HEK293 (cell line): ENCODE results near the gene RBMS3.

Experiments used
- CTCF ChIA-PET: fragments of 350-600 bp; formaldehyde crosslinking; extraction: SDS; loops from one replicate; lab custom pipeline; 2021; ENCODE audit warnings: antibody characterized with exemption; lab: Yijun Ruan, JAX
- POLR2A ChIA-PET: fragments of 300-600 bp; formaldehyde crosslinking; extraction: SDS; loops from one replicate; lab custom pipeline; 2020; ENCODE audit warnings: antibody characterized with exemption, inconsistent platforms; lab: Yijun Ruan, JAX
- H3K27ac ChIP-seq: fragments of 200-500 bp; sonication (Bioruptor generic); 2 replicates; pipeline ENCODE4 v1.5.1; 2014; ENCODE audit warnings: low read depth, low read length, control low read depth, inconsistent platforms; ENCODE audit errors: extremely low read depth
- H3K36me3 ChIP-seq, 2 experiments: fragments of 200-500 bp in 1 of 2; sonication (Bioruptor generic) in 1 of 2; 1 replicate in 1 of 2; 2 replicates in 1 of 2; pipeline ENCODE4 v1.5.1; 2014 to 2017; ENCODE audit warnings: inconsistent platforms in 2 of 2, low read length in 2 of 2; ENCODE audit not compliant: control insufficient read depth in 2 of 2, insufficient read depth in 1 of 2
- H3K4me1 ChIP-seq: fragments of 200-500 bp; sonication (Bioruptor generic); 2 replicates; pipeline ENCODE4 v1.5.1; 2014; ENCODE audit warnings: mild to moderate bottlenecking, low read length, inconsistent platforms; ENCODE audit not compliant: control insufficient read depth, insufficient read depth
- H3K4me3 ChIP-seq: 2 replicates; pipeline ENCODE4 v1.5.1; 2011; ENCODE audit warnings: low read depth, mild to moderate bottlenecking, control low read depth, low read length, moderate library complexity
- H3K9me3 ChIP-seq: fragments of 200-500 bp; sonication (Bioruptor generic); 2 replicates; pipeline ENCODE4 v1.5.1; 2014; ENCODE audit warnings: low read depth, low read length, inconsistent platforms; ENCODE audit not compliant: control insufficient read depth, insufficient read depth
- BCL11B ChIP-seq: fragments of 450-650 bp; formaldehyde crosslinking; IDR thresholded peaks from 2 replicates; pipeline ENCODE4 v1.5.1; 2016; ENCODE audit warnings: low read depth, missing biosample characterization, missing genetic modification characterization
- GFI1B ChIP-seq: fragments of 450-650 bp; formaldehyde crosslinking; IDR thresholded peaks from 2 replicates; pipeline ENCODE4 v1.5.1; 2016; ENCODE audit warnings: missing biosample characterization, missing genetic modification characterization
- MYNN ChIP-seq: fragments of 450-650 bp; formaldehyde crosslinking; IDR thresholded peaks from 2 replicates; pipeline ENCODE4 v1.5.1; 2016; ENCODE audit warnings: missing biosample characterization, missing genetic modification characterization, borderline replicate concordance
- PRDM1 ChIP-seq: fragments of 450-650 bp; formaldehyde crosslinking; IDR thresholded peaks from 2 replicates; pipeline ENCODE4; 2016; ENCODE audit warnings: missing biosample characterization, missing genetic modification characterization
- ZBTB17 ChIP-seq: fragments of 450-650 bp; formaldehyde crosslinking; IDR thresholded peaks from 2 replicates; pipeline ENCODE4 v1.5.1; 2016; ENCODE audit warnings: missing biosample characterization, missing genetic modification characterization
- ZFP3 ChIP-seq: fragments of 450-650 bp; formaldehyde crosslinking; IDR thresholded peaks from 2 replicates; pipeline ENCODE4 v1.5.1; 2016; ENCODE audit warnings: low read depth, missing biosample characterization, missing genetic modification characterization
- ZFP69B ChIP-seq: fragments of 450-650 bp; formaldehyde crosslinking; IDR thresholded peaks from 2 replicates; pipeline ENCODE4 v1.5.1; 2016; ENCODE audit warnings: missing biosample characterization, missing genetic modification characterization
- ZIC2 ChIP-seq: fragments of 450-650 bp; formaldehyde crosslinking; IDR thresholded peaks from 2 replicates; pipeline ENCODE4 v1.5.1; 2016; ENCODE audit warnings: missing biosample characterization, missing genetic modification characterization
- ZNF121 ChIP-seq: fragments of 450-650 bp; formaldehyde crosslinking; IDR thresholded peaks from 2 replicates; pipeline ENCODE4 v1.5.1; 2016; ENCODE audit warnings: missing biosample characterization, missing genetic modification characterization
- ZNF132 ChIP-seq: fragments of 450-650 bp; formaldehyde crosslinking; IDR thresholded peaks from 2 replicates; pipeline ENCODE4 v1.5.1; 2017; ENCODE audit warnings: missing biosample characterization, missing genetic modification characterization, borderline replicate concordance
- ZNF138 ChIP-seq: fragments of 450-650 bp; formaldehyde crosslinking; IDR thresholded peaks from 2 replicates; pipeline ENCODE4 v1.5.1; 2016; ENCODE audit warnings: missing biosample characterization, missing genetic modification characterization, borderline replicate concordance
- ZNF175 ChIP-seq: fragments of 450-650 bp; formaldehyde crosslinking; IDR thresholded peaks from 2 replicates; pipeline ENCODE4 v1.5.1; 2016; ENCODE audit warnings: missing biosample characterization, missing genetic modification characterization
- ZNF596 ChIP-seq: fragments of 450-650 bp; IDR thresholded peaks from 2 replicates; pipeline ENCODE4 v1.5.0; 2018; ENCODE audit warnings: missing biosample characterization, mild to moderate bottlenecking, missing genetic modification characterization, moderate library complexity
- ZNF610 ChIP-seq: fragments of 450-650 bp; formaldehyde crosslinking; IDR thresholded peaks from 2 replicates; pipeline ENCODE4 v1.5.1; 2016; ENCODE audit warnings: missing biosample characterization, missing genetic modification characterization, borderline replicate concordance
- ZNF707 ChIP-seq: fragments of 450-650 bp; formaldehyde crosslinking; IDR thresholded peaks from 2 replicates; pipeline ENCODE4 v1.5.1; 2016; ENCODE audit warnings: missing biosample characterization, missing genetic modification characterization
- ZSCAN23 ChIP-seq: fragments of 450-650 bp; formaldehyde crosslinking; IDR thresholded peaks from 2 replicates; pipeline ENCODE4 v1.5.1; 2016; ENCODE audit warnings: missing biosample characterization, missing genetic modification characterization
- ZSCAN30 ChIP-seq: fragments of 450-650 bp; IDR thresholded peaks from 2 replicates; pipeline ENCODE4 v1.5.1; 2018; ENCODE audit warnings: missing biosample characterization, mild to moderate bottlenecking, missing genetic modification characterization, moderate library complexity
- TF ChIP-seq, protein P1 (sequence below): fragments of 450-650 bp; formaldehyde crosslinking; optimal IDR thresholded peaks from 2 replicates; pipeline ENCODE3; 2016; ENCODE audit warnings: missing biosample characterization, mild to moderate bottlenecking, missing genetic modification characterization
- TF ChIP-seq, protein P2 (sequence below): fragments of 450-650 bp; formaldehyde crosslinking; IDR thresholded peaks from 2 replicates; pipeline ENCODE4 v1.5.1; 2016; ENCODE audit warnings: missing biosample characterization, missing genetic modification characterization
- TF ChIP-seq, protein P3 (sequence below): fragments of 450-650 bp; formaldehyde crosslinking; IDR thresholded peaks from 2 replicates; pipeline ENCODE4 v1.5.1; 2017; ENCODE audit warnings: missing biosample characterization, missing genetic modification characterization
- TF ChIP-seq, protein P4 (sequence below): fragments of 450-650 bp; formaldehyde crosslinking; IDR thresholded peaks from 2 replicates; pipeline ENCODE4; 2016; ENCODE audit warnings: missing biosample characterization, missing genetic modification characterization
- TF ChIP-seq, protein P5 (sequence below): fragments of 450-650 bp; formaldehyde crosslinking; IDR thresholded peaks from 2 replicates; pipeline ENCODE4 v1.5.1; 2016; ENCODE audit warnings: missing biosample characterization, missing genetic modification characterization

Gene RBMS3

DNA sequence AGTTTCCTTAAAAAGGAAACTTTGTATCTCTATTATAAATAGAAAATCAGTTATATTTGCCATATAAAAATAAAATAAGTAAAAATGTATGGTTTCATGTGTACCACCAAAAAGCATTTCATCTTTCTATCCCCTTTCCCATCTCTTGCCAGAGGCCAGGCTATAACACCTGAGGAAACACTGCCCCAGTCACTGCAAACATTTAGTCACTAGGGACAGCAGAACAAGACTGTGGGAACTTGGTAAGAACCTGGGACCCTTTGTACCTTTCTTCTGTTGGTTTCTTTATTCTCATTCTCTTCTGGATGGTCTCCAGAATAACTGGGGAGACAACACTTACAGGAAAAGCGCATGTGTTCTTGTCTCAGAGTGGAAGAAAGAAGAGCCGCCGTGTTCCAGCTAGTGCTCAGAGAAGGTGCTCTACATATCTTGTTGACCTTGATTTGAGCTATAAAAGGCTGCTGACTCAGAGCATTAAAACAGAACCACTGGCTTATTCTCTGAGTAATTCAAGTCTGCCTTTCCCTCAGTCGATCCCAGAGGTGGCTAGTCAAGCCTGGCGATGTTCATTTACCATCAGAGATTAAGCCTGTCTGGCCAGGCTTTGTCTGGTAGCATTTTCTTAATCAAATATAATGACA is 361.6 kb downstream of the RBMS3 start:
- H3K4me1 ChIP-seq = peaks cover 6% of the 10 kb centered on the region; the same call in 1 of the 2 replicates
- TF ChIP-seq PRDM1 (no peak), ZBTB17 (tag by site-specific recombination) (peak; percentile 49; the same call in 1 of the 2 replicates)
- H3K27ac ChIP-seq = no peak overlapping the region
- H3K9me3 ChIP-seq = no peaks in the 10 kb centered on the region
- CTCF ChIA-PET = no interaction called here
- POLR2A ChIA-PET = no interaction called here
- no peak overlapping the region for H3K4me3 ChIP-seq
- no peaks in the 10 kb centered on the region for H3K36me3 ChIP-seq

DNA sequence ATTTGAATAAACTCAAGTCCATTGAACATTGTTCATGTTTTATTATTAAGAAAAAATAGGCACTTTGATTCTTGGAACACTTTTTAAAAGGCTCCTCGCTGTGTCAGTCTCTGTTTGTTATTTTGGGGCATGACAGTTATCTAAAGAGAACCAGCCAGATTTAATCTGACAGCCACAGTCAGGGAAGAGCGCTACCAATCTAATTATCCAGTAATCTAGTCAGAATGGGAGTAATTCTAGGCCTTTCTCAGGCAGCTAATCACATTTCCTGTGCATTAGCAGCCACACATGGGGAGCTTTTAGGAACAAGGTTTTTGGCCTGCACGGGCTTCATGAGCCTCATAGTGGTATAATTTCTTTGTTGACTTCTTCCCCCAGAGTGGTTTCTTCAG is 362.2 kb downstream of the RBMS3 start:
- ChIA-PET CTCF (no interaction called here), POLR2A (no interaction called here)
- Histone ChIP-seq H3K27ac (no peak overlapping the region), H3K4me3 (no peak overlapping the region), H3K9me3 (no peaks in the 10 kb centered on the region)
- TF ChIP-seq, protein P1, sequence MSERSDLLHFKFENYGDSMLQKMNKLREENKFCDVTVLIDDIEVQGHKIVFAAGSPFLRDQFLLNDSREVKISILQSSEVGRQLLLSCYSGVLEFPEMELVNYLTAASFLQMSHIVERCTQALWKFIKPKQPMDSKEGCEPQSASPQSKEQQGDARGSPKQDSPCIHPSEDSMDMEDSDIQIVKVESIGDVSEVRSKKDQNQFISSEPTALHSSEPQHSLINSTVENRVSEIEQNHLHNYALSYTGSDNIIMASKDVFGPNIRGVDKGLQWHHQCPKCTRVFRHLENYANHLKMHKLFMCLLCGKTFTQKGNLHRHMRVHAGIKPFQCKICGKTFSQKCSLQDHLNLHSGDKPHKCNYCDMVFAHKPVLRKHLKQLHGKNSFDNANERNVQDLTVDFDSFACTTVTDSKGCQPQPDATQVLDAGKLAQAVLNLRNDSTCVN (tag by site-specific recombination) = no peak
- TF ChIP-seq ZNF132 (no peak), ZSCAN23 (tag by site-specific recombination) (no peak), ZBTB17 (tag by site-specific recombination) (no peak), ZFP69B (tag by site-specific recombination) (no peak)
- TF ChIP-seq, all 188 proteins: peak for 0
- H3K4me1 ChIP-seq = peaks cover 6% of the 10 kb centered on the region; the same call in 1 of the 2 replicates
- no peaks in the 10 kb centered on the region for H3K36me3 ChIP-seq

DNA sequence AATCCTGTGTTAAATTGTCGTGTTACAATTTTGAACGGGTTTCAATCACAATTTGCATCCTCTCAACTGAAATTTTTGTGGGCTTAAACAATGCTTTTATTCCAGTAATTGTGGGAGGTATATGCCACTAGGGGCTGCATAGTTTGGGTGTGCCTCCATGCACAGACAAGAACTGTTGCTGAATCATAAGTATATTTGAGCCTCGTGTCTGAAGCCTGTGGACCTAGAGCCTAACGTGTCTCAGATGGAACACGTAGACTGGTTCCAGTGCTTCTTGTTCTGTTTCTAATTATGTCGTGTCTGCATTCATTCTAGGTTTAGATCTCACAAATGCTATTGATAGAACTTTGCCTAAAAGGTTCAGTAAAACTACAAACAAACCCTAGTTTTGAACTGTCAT is 363.4 kb downstream of the RBMS3 start:
- CTCF ChIA-PET = no interaction called here
- Histone ChIP-seq H3K36me3 (no peaks in the 10 kb centered on the region), H3K9me3 (no peaks in the 10 kb centered on the region), H3K4me3 (no peak overlapping the region), H3K27ac (no peak overlapping the region), H3K4me1 (peaks cover 6% of the 10 kb centered on the region; the same call in 1 of the 2 replicates)
- POLR2A ChIA-PET = no interaction called here
- TF ChIP-seq ZSCAN30 (tag by site-specific recombination) = no peak
- TF ChIP-seq ZNF707 (tag by site-specific recombination) = no peak
- no peak for TF ChIP-seq GFI1B (tag by site-specific recombination)
- TF ChIP-seq, protein P2, sequence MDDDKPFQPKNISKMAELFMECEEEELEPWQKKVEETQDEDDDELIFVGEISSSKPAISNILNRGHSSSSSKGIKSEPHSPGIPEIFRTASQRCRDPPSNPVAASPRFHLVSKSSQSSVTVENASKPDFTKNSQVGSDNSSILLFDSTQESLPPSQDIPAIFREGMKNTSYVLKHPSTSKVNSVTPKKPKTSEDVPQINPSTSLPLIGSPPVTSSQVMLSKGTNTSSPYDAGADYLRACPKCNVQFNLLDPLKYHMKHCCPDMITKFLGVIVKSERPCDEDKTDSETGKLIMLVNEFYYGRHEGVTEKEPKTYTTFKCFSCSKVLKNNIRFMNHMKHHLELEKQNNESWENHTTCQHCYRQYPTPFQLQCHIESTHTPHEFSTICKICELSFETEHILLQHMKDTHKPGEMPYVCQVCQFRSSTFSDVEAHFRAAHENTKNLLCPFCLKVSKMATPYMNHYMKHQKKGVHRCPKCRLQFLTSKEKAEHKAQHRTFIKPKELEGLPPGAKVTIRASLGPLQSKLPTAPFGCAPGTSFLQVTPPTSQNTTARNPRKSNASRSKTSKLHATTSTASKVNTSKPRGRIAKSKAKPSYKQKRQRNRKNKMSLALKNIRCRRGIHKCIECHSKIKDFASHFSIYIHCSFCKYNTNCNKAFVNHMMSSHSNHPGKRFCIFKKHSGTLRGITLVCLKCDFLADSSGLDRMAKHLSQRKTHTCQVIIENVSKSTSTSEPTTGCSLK (tag by site-specific recombination) = no peak
- TF ChIP-seq ZNF121 (tag by site-specific recombination) = no peak
- no peak for TF ChIP-seq ZIC2 (tag by site-specific recombination)
- no peak for TF ChIP-seq MYNN
- TF ChIP-seq, protein P3, sequence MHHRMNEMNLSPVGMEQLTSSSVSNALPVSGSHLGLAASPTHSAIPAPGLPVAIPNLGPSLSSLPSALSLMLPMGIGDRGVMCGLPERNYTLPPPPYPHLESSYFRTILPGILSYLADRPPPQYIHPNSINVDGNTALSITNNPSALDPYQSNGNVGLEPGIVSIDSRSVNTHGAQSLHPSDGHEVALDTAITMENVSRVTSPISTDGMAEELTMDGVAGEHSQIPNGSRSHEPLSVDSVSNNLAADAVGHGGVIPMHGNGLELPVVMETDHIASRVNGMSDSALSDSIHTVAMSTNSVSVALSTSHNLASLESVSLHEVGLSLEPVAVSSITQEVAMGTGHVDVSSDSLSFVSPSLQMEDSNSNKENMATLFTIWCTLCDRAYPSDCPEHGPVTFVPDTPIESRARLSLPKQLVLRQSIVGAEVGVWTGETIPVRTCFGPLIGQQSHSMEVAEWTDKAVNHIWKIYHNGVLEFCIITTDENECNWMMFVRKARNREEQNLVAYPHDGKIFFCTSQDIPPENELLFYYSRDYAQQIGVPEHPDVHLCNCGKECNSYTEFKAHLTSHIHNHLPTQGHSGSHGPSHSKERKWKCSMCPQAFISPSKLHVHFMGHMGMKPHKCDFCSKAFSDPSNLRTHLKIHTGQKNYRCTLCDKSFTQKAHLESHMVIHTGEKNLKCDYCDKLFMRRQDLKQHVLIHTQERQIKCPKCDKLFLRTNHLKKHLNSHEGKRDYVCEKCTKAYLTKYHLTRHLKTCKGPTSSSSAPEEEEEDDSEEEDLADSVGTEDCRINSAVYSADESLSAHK (tag by site-specific recombination) = no peak
- TF ChIP-seq ZNF138 (tag by site-specific recombination) = no peak
- TF ChIP-seq ZNF175 (tag by site-specific recombination) = no peak
- no peak for TF ChIP-seq ZFP3 (tag by site-specific recombination)
- TF ChIP-seq, protein P4, sequence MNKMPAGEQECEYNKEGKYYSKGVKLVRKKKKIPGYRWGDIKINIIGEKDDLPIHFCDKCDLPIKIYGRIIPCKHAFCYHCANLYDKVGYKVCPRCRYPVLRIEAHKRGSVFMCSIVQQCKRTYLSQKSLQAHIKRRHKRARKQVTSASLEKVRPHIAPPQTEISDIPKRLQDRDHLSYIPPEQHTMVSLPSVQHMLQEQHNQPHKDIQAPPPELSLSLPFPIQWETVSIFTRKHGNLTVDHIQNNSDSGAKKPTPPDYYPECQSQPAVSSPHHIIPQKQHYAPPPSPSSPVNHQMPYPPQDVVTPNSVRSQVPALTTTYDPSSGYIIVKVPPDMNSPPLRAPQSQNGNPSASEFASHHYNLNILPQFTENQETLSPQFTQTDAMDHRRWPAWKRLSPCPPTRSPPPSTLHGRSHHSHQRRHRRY (tag by site-specific recombination) = no peak
- TF ChIP-seq ZNF596 (tag by site-specific recombination) = no peak
- TF ChIP-seq ZNF610 = no peak
- no peak for TF ChIP-seq BCL11B (tag by site-specific recombination)
- TF ChIP-seq, protein P5, sequence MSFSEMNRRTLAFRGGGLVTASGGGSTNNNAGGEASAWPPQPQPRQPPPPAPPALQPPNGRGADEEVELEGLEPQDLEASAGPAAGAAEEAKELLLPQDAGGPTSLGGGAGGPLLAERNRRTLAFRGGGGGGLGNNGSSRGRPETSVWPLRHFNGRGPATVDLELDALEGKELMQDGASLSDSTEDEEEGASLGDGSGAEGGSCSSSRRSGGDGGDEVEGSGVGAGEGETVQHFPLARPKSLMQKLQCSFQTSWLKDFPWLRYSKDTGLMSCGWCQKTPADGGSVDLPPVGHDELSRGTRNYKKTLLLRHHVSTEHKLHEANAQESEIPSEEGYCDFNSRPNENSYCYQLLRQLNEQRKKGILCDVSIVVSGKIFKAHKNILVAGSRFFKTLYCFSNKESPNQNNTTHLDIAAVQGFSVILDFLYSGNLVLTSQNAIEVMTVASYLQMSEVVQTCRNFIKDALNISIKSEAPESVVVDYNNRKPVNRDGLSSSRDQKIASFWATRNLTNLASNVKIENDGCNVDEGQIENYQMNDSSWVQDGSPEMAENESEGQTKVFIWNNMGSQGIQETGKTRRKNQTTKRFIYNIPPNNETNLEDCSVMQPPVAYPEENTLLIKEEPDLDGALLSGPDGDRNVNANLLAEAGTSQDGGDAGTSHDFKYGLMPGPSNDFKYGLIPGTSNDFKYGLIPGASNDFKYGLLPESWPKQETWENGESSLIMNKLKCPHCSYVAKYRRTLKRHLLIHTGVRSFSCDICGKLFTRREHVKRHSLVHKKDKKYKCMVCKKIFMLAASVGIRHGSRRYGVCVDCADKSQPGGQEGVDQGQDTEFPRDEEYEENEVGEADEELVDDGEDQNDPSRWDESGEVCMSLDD (tag by site-specific recombination) = no peak
